PFSK-1 (cell line): ENCODE results near the gene LYZL4. TPM values are rescaled to one million over a fixed set of nuclear protein-coding genes. Genes with fewer than 3 reads are reported as not detected.

ENCODE experiments used
- FOXP2 ChIP-seq: optimal IDR thresholded peaks from 2 replicates; pipeline ENCODE3; 2011; ENCODE audit warnings: borderline replicate concordance, control low read depth, inconsistent platforms; ENCODE audit not compliant: insufficient read depth; ENCODE audit errors: extremely low read length, extremely low read depth
- POLR2AphosphoS5 ChIP-seq: IDR thresholded peaks from 2 replicates; pipeline ENCODE4 v1.6.1; 2012; ENCODE audit warnings: low read depth, mild to moderate bottlenecking, control low read depth, low read length, moderate library complexity
- SIN3A ChIP-seq: IDR thresholded peaks from 2 replicates; pipeline ENCODE4 v1.6.1; 2012; ENCODE audit warnings: mild to moderate bottlenecking, low read length, moderate library complexity, borderline replicate concordance; ENCODE audit not compliant: insufficient read depth
- TAF1 ChIP-seq: IDR thresholded peaks from 2 replicates; pipeline ENCODE4 v1.6.1; 2012; ENCODE audit warnings: low read length, control low read depth, borderline replicate concordance; ENCODE audit not compliant: insufficient read depth
- polyA plus RNA-seq: library from polyadenylated mRNA; unstranded; fragments of >200 nt; gene quantifications from one replicate; pipeline ENCODE4 v1.2.1, GENCODE V29; 2012; ENCODE audit warnings: low read depth, missing spikeins; ENCODE audit not compliant: insufficient read length
- TF ChIP-seq, protein P1 (sequence below), 2 experiments: IDR thresholded peaks; 2 replicates each; pipeline versions ENCODE4 v1.6.1 to v1.8.0; 2011 to 2012; ENCODE audit warnings: low read depth in 2 of 2, low read length in 2 of 2, control low read depth in 1 of 2, inconsistent platforms in 1 of 2, mild to moderate bottlenecking in 1 of 2, moderate library complexity in 1 of 2; ENCODE audit not compliant: insufficient read depth in 1 of 2

The LYZL4 gene
- polyA plus RNA-seq = not detected

- no peak for TF ChIP-seq FOXP2
- TF ChIP-seq TAF1 = no peak
- TF ChIP-seq SIN3A = no peak
- TF ChIP-seq, protein P1, sequence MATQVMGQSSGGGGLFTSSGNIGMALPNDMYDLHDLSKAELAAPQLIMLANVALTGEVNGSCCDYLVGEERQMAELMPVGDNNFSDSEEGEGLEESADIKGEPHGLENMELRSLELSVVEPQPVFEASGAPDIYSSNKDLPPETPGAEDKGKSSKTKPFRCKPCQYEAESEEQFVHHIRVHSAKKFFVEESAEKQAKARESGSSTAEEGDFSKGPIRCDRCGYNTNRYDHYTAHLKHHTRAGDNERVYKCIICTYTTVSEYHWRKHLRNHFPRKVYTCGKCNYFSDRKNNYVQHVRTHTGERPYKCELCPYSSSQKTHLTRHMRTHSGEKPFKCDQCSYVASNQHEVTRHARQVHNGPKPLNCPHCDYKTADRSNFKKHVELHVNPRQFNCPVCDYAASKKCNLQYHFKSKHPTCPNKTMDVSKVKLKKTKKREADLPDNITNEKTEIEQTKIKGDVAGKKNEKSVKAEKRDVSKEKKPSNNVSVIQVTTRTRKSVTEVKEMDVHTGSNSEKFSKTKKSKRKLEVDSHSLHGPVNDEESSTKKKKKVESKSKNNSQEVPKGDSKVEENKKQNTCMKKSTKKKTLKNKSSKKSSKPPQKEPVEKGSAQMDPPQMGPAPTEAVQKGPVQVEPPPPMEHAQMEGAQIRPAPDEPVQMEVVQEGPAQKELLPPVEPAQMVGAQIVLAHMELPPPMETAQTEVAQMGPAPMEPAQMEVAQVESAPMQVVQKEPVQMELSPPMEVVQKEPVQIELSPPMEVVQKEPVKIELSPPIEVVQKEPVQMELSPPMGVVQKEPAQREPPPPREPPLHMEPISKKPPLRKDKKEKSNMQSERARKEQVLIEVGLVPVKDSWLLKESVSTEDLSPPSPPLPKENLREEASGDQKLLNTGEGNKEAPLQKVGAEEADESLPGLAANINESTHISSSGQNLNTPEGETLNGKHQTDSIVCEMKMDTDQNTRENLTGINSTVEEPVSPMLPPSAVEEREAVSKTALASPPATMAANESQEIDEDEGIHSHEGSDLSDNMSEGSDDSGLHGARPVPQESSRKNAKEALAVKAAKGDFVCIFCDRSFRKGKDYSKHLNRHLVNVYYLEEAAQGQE (IDR thresholded peaks at IDR 0.05; ENCODE audit: insufficient read depth in 1 of 2, low read depth in 2 of 2, low read length in 2 of 2) = no peak
- TF ChIP-seq POLR2AphosphoS5 = no peak
Measured at GRCh38 chr3:42410370-42411131, at the start of gene LYZL4. Gene LYZL4 (minus strand): TSS chr3:42410610. CDS start chr3:42407251, 3,359 bp downstream.

GRCh38 chr3:42459151-42459550 is 48.7 kb upstream of the LYZL4 start:
- TF ChIP-seq TAF1 (no peak), FOXP2 (no peak), POLR2AphosphoS5 (no peak), SIN3A (no peak)
- TF ChIP-seq, protein P1 (IDR thresholded peaks at IDR 0.05; ENCODE audit: insufficient read depth in 1 of 2, low read depth in 2 of 2, low read length in 2 of 2) = no peak

DNA sequence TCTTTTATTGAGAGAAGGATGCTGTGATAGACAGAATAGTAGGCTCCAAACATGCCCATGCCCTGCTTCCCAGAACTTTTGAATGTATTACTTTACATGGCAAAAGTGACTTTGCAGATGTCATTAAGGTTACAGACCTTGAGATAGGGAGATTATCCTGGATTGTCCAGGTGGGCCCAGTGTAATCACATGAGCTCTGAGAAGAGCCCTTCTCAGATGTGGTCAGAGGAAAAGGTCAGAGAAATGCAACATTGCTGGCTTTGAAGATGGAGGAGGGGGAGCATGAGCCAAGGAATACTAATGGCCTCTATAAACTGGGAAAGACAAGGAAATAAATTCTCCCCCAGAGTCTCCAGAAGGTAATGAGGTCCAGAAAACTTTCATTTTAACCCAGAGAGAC is 45.8 kb upstream of the LYZL4 start:
- TF ChIP-seq, protein P1 (IDR thresholded peaks at IDR 0.05; ENCODE audit: insufficient read depth in 1 of 2, low read depth in 2 of 2, low read length in 2 of 2) = no peak

- no peak for TF ChIP-seq POLR2AphosphoS5
- TF ChIP-seq, protein P1 (IDR thresholded peaks at IDR 0.05; ENCODE audit: insufficient read depth in 1 of 2, low read depth in 2 of 2, low read length in 2 of 2) = no peak
- TF ChIP-seq SIN3A = no peak
- no peak for TF ChIP-seq FOXP2
- TF ChIP-seq TAF1 = no peak
Measured at GRCh38 chr3:42451546-42452230, 41.3 kb upstream of the LYZL4 start.

DNA sequence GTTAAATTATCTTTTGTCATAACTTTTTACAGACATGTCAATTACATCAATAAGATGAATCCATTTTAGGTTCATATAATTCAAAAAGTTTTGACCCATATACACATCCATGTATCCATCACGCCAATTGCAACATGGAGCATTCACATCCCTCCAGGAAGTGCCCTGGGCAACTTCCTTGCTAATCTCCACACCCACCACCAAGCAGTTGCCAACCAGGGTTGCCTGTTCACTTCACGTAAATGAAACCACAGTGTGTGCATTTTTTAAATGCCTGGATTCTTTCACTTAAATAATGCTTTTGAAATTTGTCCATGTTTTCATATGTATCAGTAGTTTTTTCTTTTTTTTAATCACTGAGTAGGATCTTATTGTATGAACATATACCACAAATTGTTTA is 40.7 kb upstream of the LYZL4 start:
- TF ChIP-seq SIN3A (no peak), FOXP2 (no peak), TAF1 (no peak), POLR2AphosphoS5 (no peak)
- TF ChIP-seq, protein P1 (IDR thresholded peaks at IDR 0.05; ENCODE audit: insufficient read depth in 1 of 2, low read depth in 2 of 2, low read length in 2 of 2) = no peak
